Measurements from ENCODE around the gene ADNP. TPM values are rescaled to one million over a fixed set of nuclear protein-coding genes. Genes with fewer than 3 reads are reported as not detected.

ADNP gene
- total and polyA plus RNA-seq, 2 of the 13 experiments (the other 11 are each of a cell fraction or from before 2014, with no cell fraction given): 21.0 to 21.5 TPM

DNA sequence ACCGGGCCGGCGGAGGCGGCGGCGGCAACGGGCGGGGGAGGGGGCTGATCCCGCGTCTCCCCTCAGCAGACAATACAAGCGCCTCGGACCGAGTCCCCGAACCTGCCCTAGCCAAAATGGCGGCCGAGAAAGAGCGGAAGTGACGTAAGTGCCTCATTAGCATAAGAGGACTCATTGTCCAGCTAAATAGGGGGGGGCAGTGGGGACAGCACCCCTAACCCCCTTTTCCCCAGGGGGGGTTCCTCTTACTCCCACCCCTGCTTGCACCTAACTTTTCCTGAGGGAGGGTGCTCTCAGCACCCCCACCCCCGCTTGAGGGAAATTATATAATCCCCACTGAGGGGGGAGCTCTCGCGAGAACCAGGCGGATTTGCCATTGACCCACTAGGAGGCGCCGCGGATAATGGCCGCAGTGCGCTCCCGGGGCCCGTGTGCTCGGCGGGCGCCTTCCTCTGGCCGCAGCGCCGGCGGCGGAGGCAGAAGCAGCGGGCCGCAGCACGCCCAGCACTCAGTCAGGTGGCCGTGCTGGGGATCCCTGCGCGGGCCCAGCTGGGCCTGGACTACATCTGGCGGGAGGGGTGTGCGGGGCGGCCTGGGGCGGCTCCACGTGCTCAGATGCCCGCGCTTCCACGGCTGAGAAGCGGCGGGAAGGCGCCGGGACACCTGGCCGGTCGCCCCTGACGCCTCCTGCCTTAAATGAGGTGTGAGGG lies at the start of gene ADNP (continued):
- peak; percentile 97 for TF ChIP-seq ZHX2 (IDR thresholded peaks at IDR 0.05; ENCODE audit: low read depth)
- no peak for TF ChIP-seq ZHX2 (CRISPR knock-in tag; IDR thresholded peaks at IDR 0.05; ENCODE audit: borderline replicate concordance)
- TF ChIP-seq ISL2 (CRISPR knock-in tag; IDR thresholded peaks at IDR 0.05): peak; percentile 73; the same call in 1 of the 2 replicates
- 0 out of 2 replicates have a peak, but pooled peaks have one; percentile 63 for TF ChIP-seq ZNF709 (CRISPR knock-in tag; IDR thresholded peaks at IDR 0.05)
- no peak for TF ChIP-seq KDM6A (CRISPR knock-in tag; IDR thresholded peaks at IDR 0.05; ENCODE audit: low read depth)
- no peak for TF ChIP-seq RXRB (CRISPR knock-in tag; IDR thresholded peaks at IDR 0.05; ENCODE audit: borderline replicate concordance)
- TF ChIP-seq NR2C2 (CRISPR knock-in tag; IDR thresholded peaks at IDR 0.05; ENCODE audit: borderline replicate concordance): 0 out of 2 replicates have a peak, but pooled peaks have one; percentile 33
- TF ChIP-seq, protein P1, sequence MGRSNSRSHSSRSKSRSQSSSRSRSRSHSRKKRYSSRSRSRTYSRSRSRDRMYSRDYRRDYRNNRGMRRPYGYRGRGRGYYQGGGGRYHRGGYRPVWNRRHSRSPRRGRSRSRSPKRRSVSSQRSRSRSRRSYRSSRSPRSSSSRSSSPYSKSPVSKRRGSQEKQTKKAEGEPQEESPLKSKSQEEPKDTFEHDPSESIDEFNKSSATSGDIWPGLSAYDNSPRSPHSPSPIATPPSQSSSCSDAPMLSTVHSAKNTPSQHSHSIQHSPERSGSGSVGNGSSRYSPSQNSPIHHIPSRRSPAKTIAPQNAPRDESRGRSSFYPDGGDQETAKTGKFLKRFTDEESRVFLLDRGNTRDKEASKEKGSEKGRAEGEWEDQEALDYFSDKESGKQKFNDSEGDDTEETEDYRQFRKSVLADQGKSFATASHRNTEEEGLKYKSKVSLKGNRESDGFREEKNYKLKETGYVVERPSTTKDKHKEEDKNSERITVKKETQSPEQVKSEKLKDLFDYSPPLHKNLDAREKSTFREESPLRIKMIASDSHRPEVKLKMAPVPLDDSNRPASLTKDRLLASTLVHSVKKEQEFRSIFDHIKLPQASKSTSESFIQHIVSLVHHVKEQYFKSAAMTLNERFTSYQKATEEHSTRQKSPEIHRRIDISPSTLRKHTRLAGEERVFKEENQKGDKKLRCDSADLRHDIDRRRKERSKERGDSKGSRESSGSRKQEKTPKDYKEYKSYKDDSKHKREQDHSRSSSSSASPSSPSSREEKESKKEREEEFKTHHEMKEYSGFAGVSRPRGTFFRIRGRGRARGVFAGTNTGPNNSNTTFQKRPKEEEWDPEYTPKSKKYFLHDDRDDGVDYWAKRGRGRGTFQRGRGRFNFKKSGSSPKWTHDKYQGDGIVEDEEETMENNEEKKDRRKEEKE (IDR thresholded peaks at IDR 0.05): no peak
- no peak for TF ChIP-seq ZNF44 (CRISPR knock-in tag; IDR thresholded peaks at IDR 0.05)
- no peak for TF ChIP-seq DDIT3 (CRISPR knock-in tag; IDR thresholded peaks at IDR 0.05)
- peak; percentile 28; the same call in 1 of the 2 replicates for TF ChIP-seq ZSCAN9 (CRISPR knock-in tag; IDR thresholded peaks at IDR 0.05; ENCODE audit: borderline replicate concordance)
- peak; percentile 1; the same call in 1 of the 2 replicates for TF ChIP-seq RBFOX2 (IDR thresholded peaks at IDR 0.05; ENCODE audit: low read depth, low read length)
- TF ChIP-seq PHF20 (CRISPR knock-in tag; IDR thresholded peaks at IDR 0.05): peak; percentile 49; the same call in 1 of the 2 replicates
- TF ChIP-seq ATAD3A (CRISPR knock-in tag; IDR thresholded peaks at IDR 0.05): no peak
- TF ChIP-seq, protein P2, sequence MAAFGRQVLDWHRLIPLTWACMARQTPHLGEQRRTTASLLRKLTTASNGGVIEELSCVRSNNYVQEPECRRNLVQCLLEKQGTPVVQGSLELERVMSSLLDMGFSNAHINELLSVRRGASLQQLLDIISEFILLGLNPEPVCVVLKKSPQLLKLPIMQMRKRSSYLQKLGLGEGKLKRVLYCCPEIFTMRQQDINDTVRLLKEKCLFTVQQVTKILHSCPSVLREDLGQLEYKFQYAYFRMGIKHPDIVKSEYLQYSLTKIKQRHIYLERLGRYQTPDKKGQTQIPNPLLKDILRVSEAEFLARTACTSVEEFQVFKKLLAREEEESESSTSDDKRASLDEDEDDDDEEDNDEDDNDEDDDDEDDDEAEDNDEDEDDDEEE (CRISPR knock-in tag; IDR thresholded peaks at IDR 0.05): peak; percentile 85; the same call in 1 of the 2 replicates
- peak; percentile 72; the same call in 1 of the 2 replicates for TF ChIP-seq ZNF563 (CRISPR knock-in tag; IDR thresholded peaks at IDR 0.05)
- TF ChIP-seq, protein P3, sequence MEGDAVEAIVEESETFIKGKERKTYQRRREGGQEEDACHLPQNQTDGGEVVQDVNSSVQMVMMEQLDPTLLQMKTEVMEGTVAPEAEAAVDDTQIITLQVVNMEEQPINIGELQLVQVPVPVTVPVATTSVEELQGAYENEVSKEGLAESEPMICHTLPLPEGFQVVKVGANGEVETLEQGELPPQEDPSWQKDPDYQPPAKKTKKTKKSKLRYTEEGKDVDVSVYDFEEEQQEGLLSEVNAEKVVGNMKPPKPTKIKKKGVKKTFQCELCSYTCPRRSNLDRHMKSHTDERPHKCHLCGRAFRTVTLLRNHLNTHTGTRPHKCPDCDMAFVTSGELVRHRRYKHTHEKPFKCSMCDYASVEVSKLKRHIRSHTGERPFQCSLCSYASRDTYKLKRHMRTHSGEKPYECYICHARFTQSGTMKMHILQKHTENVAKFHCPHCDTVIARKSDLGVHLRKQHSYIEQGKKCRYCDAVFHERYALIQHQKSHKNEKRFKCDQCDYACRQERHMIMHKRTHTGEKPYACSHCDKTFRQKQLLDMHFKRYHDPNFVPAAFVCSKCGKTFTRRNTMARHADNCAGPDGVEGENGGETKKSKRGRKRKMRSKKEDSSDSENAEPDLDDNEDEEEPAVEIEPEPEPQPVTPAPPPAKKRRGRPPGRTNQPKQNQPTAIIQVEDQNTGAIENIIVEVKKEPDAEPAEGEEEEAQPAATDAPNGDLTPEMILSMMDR (CRISPR knock-in tag; IDR thresholded peaks at IDR 0.05): peak; percentile 63

Data from HepG2 (cell line).